Raji (cell line): Measurements from ENCODE around the gene PPM1M.

Experiments used
- POLR2A ChIP-seq: IDR thresholded peaks from 2 replicates; pipeline ENCODE4 v1.6.1; 2011; ENCODE audit warnings: low read depth, low read length, control low read depth; ENCODE audit not compliant: insufficient read depth

PPM1M gene

DNA sequence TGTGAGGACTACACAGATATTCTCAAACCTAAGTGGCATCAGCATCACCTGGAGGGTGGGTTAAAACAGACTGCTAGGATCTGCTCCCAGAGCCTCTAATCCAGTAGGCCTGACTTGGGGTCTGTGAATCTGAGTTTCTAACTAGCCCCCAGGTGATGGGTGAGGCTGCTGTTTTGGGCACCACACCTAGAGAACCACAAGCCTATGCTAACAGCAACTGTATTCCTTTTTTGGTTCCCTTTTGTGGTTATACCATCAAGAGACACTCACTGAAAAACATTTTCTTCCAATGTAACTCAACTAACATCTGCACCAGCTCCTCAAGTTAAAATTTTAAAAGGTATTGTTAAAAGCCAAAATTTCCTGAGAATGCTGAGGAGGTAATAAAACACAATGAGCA lies 16.9 kb downstream of the PPM1M start:
- TF ChIP-seq POLR2A: no peak

DNA sequence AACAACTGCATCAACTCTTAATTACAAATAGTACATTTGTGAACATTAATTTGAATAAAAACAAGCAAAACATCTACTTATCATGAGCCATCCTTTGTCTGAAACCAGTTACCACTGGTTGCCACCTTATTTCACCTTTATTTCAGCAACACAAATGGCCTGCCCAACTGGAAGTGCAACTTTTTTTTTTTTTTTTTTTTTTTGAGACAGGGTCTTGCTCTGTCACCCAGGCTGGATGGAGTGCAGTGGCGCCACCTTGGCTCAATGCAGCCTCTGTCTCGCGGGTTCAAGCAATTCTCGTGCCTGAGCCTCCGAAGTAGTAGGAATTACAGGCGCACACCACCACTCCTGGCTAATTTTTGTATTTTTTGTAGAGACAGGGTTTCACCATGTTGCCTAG lies 19.8 kb downstream of the PPM1M start:
- no peak for TF ChIP-seq POLR2A

DNA sequence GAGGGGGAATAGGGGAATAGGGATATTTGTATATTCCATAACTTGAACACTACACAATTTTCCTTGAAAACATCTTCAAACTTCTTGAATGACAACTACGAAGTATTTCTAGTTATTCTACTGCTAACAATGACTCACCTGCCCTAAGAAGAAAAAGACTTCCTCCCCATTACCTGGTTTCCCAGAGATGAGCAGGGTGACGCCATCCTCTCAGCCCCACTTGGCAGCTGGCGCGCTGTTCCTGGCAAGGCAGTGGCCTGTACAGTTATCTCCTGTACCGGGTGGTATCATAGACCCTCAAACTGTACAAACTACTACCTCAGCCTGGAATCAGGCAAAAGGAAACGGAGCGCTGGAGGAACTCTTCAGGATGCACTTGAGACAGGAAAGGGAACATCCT lies 22.5 kb downstream of the PPM1M start:
- TF ChIP-seq POLR2A: no peak

DNA sequence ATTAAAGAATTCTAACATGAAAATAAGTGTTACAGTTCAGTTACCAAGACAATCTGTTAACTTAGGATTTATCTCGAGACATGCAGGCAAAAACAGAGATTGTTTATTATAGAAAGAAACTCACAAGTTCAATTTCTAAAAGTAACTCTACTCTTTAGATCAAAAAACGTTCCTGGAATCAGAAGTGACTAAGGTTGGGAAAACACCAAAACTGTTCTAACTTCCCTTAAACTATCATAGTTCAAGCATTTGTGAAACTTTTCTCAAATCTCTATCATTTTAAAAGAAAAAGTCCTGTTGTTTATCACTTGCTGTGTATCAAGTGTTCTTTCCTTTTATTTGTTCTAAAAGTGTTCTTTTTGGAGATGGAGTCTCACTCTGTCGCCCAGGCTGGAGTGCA lies 24.2 kb downstream of the PPM1M start:
- TF ChIP-seq POLR2A: no peak

DNA sequence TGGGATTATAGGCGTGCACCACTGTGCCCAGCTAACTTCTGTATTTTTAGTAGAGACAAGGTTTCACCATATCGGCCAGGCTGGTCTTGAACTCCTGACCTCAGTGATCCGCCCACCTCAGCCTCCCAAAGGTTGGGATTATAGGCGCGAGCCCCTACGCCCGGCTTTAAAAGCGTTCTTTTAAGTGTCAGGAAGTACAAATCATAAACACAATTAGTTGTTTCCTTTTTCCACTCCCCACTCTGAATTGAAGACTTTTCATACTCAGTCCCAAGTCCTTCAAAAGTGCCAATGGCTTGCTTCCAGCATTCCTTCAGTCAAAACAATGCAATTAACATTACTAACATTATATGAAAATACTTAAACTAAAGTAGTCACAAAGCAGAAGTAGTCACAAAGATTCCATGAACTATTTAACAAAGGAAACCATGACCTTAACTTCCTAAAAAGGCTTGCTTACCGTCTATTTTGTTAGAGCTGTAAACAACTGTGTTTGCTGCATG lies 24.7 kb downstream of the PPM1M start:
- no peak for TF ChIP-seq POLR2A

DNA sequence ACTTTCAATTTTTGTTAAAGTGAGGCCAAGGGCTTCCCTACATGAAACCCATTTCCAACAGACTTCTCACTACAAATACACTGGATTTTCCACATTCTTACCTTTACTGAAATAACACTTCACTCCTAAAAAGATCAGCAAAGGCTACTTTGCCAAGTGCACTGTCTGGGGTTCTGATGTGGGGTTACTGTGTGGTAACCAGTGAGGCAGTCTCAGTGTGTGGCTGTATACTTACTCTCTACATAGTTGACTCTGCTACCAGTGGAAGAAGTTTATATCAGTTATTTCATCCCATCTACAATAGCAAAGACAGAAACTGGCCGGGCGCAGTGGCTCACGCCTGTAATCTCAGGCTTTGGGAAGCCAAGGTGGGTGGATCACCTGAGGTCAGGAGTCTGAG lies 27.3 kb downstream of the PPM1M start:
- no peak for TF ChIP-seq POLR2A

DNA sequence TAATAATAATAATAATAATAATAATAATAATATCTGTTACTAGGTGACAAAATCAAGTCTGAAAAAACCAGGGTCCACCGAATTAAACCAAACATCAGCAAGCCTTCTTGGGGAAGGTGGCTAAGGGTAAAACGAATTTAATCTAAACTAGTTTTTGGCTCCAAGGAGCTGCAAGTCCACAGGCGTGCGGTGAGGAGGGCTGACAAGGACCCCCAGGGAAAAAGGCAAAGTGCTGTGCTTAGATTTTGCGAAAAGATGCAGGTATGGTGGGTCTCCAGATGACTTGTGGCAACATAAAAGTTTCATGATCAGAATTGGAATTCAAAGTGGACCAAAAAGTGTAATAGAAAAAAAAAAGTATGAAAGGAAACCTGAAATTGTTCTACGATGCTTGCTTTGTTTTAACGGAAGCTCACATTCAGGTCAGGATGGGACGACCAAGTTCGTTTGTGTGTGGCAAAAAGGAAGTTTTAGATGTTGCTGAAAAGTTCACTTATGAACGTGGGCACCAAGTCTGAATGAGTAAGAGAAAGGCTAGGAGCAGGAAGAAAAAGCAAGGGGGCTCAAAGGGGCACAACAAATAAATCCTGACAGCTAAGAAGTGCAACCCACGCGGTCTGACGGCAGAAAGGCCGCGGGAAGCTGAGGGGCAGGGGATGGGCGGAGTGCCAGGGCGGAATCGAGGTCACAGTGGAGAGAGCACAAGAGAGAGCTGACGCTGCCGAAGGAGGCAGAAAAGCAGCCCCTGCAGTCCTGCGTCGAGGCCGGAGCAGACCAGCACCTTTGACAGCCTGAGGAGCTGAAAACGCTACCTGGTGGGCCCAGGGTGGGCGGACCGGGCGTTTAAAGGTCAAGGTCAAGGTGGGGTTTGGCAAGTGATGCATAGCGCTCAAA lies 31.8 kb downstream of the PPM1M start:
- TF ChIP-seq POLR2A: peak; percentile 79

DNA sequence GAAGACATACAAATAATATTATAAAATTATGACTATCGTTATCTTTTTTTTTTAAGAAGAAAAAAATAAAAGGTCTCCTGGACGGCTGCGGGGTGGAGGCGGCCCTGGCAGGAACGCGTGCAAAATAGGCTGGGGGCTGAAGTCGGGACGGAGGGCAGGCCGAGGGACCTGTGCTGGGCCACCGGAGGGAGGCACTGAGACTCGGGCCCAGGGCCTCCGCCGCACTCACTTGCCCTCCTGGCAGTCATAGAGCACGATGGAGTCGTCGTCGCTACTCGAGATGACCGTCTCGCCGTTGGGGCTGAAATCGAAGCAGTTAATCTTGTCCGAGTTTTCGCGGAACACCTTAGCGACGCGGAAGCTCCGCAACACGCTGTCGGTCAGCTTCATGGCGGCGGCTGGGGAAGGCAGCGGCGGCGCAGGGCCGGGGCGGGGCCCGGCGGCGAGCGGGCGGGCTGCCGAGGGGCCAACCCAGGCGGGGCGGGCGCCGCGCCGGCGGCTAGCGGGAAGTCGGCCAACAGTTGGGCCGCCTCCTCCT lies 32.5 kb downstream of the PPM1M start:
- no peak; the same call in 1 of the 2 replicates for TF ChIP-seq POLR2A

DNA sequence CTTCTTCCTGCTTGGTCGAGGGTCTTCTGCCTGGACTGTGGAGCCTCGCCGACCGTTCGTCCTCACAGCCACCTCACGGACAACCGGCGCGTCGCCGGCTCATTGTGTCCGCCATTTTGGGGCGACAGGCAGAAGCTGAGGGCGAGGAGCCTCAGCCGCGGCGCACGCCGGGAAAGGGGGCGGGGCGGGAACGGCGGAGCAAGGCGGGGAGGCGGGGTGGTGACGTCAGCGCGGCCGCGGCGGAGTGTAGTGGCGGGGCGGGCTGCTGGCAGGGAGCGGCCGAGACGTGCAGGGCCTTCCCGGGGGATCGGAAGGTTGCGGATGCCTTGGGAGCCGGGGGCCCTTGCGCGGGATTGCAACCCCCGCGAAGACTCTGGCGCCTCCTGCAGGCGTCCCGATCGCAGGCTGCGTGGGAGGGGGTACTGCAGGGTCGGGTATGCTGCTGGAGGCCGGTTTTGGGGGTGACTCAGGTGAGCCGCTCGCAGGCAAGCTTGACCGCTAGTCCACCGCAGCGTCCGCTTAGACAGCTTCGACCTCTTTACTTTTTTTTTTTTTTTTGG lies 33.0 kb downstream of the PPM1M start, which contains the start of gene WDR82:
WDR82 (minus strand) TSS at position 140 of the 560 bp plus-strand sequence. CDS start 288 bp downstream, outside the sequence.
- peak; percentile 97 for TF ChIP-seq POLR2A

DNA sequence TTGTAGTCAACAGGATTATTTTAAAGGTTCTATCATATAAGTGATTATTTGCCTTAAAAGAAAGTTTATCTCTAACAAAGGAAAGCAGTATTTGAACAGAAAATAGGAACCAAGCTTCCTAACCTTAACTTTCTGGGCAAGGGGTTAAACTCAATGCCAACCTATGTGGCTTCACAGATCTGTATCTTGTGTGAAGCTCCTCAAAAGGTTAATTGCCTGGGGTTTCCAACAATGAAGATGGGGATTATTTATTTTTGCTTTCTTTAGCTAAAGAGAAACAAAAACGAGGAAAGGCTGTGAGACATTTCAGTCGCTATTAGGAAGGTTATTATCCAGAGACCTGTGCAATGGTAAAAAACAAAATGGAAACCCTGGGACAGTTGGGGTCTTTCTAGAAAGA lies 34.0 kb downstream of the PPM1M start:
- no peak for TF ChIP-seq POLR2A

DNA sequence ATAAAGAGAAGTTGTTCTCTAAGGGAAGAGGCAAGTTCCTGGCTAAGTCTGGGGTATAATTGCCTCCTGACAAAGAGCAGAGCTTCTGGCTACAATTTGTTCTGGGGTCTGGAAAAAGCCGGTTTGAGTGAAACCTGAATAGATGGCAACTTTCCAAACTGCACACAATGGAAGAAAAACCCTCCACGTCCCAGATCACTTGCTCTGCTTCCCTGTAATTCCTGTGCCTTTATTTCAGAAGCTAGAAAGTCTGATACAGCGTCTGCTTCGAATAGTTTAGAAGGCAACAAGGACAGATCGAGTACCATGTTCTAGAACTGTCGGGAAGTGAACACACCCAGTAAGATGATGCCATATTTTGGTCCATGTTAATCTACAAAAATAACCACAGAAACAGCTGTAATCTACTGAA lies 34.5 kb downstream of the PPM1M start:
- TF ChIP-seq POLR2A: no peak

DNA sequence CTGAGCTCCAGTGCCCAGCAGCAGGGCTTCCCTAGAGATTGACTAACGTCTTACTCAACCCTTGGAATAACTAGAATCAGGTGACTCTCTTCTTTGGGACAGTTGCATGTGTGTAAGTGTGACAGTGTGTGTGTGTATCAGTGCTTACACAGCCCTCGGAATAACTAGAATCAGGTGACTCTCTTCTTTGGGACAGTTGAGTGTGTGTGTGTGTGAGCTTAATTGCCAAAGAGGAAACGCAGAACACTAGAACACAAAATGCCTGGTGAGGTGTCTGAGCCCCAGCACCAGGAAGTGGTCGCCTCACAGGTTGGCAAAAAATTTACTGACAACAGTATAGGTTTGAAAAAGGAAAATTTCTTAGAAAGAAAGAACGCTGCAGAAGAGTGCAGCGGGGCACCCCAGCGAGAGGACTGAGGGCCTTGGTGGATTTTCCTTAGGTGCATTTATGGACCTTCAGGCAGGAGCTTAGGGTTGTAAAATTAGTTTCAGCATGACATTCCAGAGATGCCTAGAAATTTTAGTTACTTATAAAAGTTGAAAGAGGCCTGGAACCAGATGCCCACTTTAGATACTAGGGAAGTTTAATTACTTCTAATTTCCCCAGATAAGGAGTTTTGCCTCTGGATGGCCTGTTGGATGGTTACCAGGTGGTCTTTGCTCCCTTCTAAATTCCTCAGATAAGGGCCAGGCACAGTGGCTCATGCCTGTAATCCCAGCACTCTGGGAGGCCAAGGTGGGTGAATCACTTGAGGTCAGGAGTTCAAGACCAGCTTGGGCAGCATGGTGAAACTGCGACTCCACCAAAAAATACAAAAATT lies 36.6 kb downstream of the PPM1M start:
- TF ChIP-seq POLR2A: no peak

DNA sequence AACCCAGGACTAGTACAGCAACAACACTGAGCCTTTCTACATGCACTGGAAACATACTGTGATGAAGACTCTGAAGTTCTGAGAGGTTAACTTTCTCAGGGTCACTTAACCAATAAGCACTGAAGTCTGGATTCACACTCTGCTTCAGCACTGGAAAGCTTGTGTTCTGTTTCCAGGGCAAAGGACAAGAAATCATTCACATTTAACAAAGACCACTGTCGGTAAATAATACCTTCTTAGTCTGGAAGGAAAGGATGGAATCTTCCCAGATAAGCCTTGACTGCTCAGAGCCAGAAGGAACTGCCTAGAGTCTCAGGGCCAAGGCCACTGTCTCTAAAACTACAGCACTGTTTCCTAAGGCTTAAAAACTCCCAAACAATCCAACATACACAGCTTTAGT lies 37.7 kb downstream of the PPM1M start:
- TF ChIP-seq POLR2A: no peak

DNA sequence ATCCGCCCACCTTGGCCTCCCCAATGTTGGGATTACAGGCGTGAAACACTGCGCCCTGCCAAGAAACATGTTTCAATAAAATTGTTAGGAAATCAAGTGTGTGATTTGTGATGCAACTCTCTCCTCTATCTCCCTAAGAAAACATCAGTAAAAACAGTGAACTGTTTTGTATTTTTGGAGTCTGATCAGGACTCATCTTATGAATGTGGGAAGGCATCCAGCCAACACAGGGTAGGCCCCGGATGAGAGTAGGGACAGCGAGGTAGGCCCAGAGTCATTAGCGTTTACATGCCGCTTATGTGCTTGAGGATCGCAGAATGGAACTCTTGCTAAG lies 41.2 kb downstream of the PPM1M start:
- TF ChIP-seq POLR2A: no peak

DNA sequence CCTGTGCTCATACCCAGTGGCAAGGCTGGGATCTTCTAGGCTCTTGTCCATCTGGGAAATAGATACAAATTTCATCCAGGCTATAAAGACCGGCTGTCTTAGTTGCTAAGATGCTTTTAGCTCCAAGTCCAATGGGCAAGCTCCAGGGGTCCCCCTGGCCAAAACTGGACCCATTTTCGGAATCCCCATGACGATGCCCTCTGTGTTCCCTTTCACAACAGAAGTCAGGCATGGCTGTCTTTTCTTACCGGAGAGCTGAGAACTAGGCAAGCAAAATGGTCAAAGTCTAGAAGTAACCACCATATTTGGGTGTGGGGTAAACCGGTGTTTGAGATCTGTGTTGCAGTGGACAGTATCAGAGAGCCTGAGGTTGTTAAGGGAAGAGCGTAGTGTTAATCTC lies 43.1 kb downstream of the PPM1M start:
- no peak for TF ChIP-seq POLR2A
